NOMO-1 (cell line): ENCODE results near the gene ZDHHC3.

Experiments used
- DNase-seq, 2 experiments: peaks; one replicate each; lab custom pipeline; 2025; ENCODE audit not compliant: unreplicated experiment in 2 of 2; lab: John Stamatoyannopoulos, UW

Gene ZDHHC3

GRCh38 chr3:44931791-44932190 is 44.2 kb downstream of the ZDHHC3 start:
- DNase-seq: no peak

DNA sequence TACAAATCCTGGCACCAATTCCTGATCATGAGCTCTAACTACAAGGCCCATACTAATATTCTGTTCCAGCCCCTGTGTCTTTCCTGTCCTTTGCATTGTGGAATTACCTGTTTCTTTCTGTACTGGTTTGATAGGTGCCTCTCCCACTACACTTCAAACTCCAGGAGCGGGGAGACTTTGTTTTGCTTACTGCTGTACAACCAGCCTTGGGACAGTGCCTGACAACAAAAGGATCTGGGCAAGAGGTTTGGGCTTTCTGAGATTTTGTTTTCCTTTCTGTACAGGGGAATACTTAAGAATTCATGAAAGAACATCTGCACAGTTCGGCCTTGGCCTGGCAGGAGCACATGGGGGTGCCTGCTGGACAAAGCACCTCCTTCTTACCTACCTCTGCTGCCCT is 45.1 kb downstream of the ZDHHC3 start:
- DNase-seq: no peak

GRCh38 chr3:44929782-44930181 is 46.2 kb downstream of the ZDHHC3 start:
- DNase-seq: no peak

DNA sequence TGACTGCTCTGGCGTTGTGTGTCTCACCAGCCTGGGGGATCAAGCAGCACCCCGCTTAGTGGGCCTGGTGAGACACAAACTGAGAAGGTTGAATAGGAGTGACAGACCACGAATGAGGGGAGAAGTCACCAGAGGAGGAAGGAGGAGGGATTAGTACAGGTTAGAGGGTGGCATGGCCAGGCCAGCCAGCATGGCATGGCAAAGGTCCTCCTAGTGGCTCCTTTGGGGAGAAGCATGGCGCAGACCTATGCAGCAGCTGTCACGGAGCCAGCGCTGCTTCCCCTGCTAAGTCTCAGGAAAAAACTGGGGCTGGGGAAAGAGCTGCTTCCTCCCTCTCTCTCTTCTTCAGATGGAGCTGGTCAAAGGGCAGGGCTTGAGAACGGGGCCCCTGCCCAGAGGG is 48.6 kb downstream of the ZDHHC3 start:
- DNase-seq: no peak

GRCh38 chr3:44926921-44927320 is 49.1 kb downstream of the ZDHHC3 start:
- no peak for DNase-seq

- no peak for DNase-seq
Measured at GRCh38 chr3:44926172-44926571, 49.8 kb downstream of the ZDHHC3 start.

GRCh38 chr3:44924457-44925084 is 51.4 kb downstream of the ZDHHC3 start:
- DNase-seq: no peak

- no peak for DNase-seq
Measured at GRCh38 chr3:44923632-44924456, 52.1 kb downstream of the ZDHHC3 start.

DNA sequence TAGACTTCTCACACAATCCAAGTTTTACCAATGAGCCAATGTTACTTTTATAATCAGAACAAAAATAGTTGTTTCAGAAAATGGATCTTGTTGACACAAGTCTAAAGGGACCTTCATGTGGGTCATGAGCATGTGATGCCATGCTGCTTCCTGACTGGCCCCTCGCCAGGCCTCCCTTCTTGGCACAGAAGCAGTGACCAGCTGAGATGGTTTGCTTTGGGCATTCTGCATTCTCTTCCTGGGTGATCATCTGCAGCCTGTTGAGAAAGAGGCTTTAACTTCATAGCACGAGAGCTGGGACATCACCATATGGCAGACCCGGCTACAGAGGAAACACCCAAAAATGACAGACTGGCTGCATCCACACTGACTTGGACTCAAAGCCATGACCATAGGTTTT is 55.9 kb downstream of the ZDHHC3 start:
- no peak for DNase-seq

DNA sequence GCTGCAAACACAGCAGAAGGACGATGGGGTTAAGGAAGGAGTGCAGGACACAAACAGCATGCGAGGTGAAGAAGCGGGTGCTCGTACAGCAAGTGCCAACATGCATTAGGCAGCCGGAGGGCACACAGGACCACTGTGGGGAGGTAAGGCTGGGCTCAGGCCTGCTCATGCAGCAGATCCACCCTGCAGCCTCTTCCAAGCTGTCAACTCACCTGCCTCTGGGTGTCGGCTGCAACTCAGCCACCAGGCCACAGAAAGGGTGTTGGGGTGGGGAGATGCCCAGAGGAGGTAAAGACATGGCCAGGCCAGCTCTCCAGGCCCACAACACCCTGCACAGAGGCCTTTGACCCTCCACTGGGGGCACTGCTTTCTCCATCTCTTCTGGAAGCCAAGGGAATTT is 57.4 kb downstream of the ZDHHC3 start:
- DNase-seq: no peak

DNA sequence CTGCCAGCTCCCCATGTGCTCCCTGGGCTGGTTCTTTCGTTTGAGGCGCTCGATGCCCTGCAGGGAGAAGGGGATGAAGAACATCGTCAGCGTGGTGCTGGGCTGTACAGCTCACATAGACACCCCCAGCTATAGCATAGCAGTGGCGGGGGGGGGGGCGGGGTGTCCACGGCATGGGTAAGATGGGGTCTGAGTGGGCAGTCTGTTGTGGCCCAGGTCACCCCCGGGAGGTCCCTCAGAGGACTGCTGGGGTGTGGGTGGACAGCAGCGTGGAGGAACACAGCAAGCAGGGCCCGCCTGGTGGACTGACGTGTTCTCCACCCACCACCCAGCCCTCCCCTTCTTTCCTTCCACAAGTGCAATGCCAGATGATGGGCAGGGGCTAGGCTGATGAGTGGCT is 57.9 kb downstream of the ZDHHC3 start:
- no peak for DNase-seq

GRCh38 chr3:44915702-44916438 is 60.1 kb downstream of the ZDHHC3 start:
- peak in 1 of 2 experiments; percentile 1 for DNase-seq

DNA sequence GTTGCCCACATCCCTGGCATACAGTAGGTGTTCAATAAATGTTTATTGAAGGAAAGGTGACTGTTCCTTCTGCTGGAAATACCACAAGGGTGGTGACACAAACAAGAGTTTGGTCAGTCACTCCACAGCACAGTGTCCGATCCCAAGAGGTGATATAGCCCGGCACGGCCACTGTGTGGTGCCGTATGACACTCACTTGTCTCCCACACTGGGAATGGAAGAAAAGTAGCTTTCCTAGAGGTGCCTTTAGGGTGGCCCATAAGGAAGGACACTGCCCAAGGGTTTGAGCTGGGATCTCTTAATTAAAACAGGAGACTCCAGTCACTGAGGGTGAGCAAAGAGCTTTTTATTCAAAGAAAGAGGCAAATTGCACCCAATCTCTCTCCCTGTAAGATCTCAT is 61.0 kb downstream of the ZDHHC3 start:
- no peak for DNase-seq

DNA sequence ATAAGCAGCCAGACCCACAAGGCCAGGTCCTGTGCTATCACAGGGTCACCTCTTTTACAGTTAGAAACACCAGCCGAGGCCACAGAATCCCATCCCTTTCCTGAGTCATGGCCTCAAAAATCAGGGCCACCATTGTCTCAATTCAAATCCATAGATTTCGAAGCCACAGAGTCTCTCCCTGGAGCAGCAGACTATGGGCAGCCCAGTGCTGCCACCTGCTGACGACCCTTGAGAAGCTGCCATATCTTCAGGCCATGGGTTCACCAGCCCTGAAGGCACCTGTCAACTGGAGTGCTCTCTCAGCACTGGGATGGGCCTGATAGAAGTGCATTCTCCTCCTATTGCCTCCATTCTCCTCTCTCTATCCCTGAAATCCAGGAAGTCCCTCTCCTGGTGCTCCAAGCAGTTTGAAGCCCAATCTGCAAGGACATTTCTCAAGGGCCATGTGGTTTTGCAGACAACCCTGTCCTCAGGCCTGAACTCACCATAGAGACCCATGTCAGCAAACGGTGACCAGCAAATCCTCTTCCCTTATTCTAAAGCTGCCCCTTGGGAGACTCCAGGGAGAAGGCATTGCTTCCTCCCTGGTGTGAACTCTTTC is 62.0 kb downstream of the ZDHHC3 start:
- peak; percentile 12 to 52 for DNase-seq

GRCh38 chr3:44910693-44911092 is 65.3 kb downstream of the ZDHHC3 start:
- DNase-seq: no peak

DNA sequence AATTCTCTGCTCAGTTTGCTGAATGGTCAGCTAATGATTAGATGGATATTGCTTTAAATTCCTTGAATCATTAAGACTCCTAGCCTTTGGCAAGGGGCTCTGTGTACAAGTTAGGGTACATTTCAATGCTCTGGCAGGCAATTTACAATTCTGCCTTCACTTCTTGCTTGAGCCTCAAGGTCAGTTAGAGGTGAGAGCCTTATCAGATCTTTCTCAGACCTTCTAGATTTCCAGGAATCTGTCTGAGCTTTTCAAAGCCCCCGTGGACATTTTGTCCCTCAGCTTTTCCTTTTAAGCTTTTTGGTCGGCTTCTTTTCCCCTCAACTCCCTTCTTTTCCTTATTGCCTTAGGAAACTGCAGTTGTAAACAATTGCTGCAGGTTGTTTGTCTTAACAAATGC is 66.9 kb downstream of the ZDHHC3 start:
- no peak for DNase-seq

DNA sequence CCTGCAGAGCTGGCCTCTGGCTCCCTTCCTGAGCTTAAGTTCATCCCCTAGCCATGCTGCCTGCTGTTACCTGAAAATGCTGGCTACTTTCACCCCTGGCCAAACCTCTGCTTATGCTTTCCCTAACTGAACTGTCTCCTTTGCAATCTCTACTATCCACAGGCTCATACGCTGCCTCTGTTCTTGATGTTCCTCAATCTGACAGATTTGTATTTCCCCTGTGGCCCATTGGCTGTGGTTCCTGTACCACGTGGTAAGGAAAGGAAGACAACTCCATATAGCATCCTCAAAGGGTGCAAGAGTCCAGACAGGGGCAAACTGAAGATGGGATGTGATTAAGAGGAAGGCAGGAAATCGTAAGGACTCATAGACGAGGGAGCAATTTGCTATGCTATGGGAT is 68.4 kb downstream of the ZDHHC3 start:
- DNase-seq: no peak

GRCh38 chr3:44906997-44907396 is 69.0 kb downstream of the ZDHHC3 start:
- no peak for DNase-seq

DNA sequence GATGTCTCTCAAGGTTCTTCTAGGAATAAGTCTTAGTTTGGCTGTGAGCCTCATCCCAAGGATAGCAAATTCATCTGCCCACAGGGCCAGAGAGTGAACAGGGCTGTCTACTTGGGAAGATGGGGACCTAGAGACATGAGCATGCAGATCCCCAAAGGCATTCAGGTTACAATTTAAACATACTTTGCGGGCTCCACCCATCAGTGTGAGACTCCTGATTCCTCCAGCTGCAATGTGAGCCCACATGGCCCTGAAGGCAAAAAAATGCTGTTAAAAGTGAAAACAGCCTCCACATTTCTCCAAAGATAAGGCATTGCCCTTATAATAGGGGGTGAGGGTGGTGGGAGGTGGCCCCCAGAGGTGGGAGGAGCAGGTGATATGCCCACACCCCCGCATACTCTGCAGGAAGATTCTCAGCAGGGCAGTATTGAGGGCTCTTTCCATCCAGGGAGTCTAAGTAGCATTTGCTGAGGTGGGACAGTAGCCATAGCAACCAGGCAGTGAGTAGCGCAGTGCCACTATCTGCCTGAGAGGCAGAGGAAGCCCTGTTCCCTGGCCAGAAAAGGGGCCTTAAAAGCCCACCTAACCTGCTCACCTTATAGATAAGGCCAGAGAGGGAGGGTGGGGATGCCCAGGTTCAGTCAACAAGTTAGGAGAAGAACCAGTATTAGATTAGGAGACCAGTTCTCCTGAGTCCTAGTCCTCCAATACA is 70.4 kb downstream of the ZDHHC3 start:
- DNase-seq: no peak

GRCh38 chr3:44903751-44904150 is 72.2 kb downstream of the ZDHHC3 start:
- DNase-seq: no peak

DNA sequence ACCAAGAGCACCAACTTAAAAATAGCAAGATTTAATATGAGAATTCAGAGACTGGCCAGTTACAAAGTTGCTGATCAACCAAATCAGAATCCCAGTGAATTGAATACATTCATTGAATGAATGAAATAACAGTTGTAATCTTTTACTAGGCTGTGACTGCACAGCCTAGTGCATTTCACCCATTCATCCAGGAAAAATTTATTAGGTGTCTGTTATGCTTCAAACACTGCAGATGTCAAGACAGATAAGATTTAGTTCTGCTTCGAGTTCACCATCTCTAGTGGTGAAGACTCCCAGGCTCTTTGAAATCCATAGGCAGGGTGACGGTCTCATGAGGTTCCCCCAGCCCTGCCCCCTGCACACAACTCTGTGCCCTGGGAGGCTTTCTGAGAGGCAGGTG is 72.7 kb downstream of the ZDHHC3 start:
- no peak for DNase-seq
